Erythroblast (primary cell): ENCODE measurements around the gene ST8SIA6.
A peak's percentile ranks its signal among the peaks of the same experiment; 100 is the strongest.

Experiments
- DNase-seq, 2 experiments: peaks; one replicate each; lab custom pipeline; 2025; lab: John Stamatoyannopoulos, UW
- GATA1 ChIP-seq: IDR thresholded peaks from 2 replicates; pipeline ENCODE4 v1.6.1; 2011; ENCODE audit warnings: low read depth, mild to moderate bottlenecking, control low read depth, low read length, moderate library complexity
- POLR2A ChIP-seq: IDR thresholded peaks from 2 replicates; pipeline ENCODE4 v1.6.1; 2011; ENCODE audit warnings: mild to moderate bottlenecking, low read length

The ST8SIA6 gene

DNA sequence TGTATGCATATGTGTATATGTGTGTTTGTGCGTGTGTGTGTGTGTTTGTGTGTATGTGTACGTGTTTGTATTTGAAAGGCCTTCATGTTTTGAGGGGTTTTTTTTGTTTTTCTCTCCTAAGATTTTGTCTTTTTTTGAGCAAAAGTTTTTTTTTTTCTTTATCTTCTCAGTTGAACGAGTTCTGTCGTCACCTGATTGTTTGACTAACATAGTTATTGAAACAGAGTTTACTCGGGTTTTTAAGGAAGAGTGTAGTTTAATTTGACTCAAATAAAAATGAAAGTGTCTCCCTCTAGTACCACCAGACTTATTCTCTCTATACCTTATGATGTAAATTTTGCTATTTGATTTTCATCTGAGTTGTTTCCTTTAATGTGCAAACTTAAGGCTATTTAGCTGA lies 73.5 kb downstream of the ST8SIA6 start:
- no peak for DNase-seq

DNA sequence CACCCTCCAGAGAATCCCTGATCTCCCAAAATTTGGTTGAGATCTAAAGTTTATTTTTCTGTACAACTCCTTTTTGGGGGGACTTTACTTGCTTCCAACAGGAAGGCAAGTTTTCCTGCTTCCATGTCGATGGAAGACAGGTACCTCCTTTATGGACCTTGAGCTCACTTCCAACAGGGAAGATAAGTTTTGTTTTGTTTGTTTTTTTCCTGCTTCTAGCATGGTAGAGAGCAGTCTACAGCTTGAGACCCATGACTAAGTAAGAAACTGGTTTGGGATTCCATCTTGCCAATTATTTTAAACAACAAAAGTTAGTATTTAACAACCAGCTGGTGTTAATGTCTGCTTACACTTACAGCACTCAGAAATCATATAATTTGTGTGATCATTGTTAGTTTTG lies 74.4 kb downstream of the ST8SIA6 start:
- TF ChIP-seq POLR2A (no peak), GATA1 (no peak)
- DNase-seq = no peak

More for the DNA sequence above, 73.5 kb downstream of the ST8SIA6 start:
- TF ChIP-seq GATA1 = no peak
- no peak for TF ChIP-seq POLR2A

DNA sequence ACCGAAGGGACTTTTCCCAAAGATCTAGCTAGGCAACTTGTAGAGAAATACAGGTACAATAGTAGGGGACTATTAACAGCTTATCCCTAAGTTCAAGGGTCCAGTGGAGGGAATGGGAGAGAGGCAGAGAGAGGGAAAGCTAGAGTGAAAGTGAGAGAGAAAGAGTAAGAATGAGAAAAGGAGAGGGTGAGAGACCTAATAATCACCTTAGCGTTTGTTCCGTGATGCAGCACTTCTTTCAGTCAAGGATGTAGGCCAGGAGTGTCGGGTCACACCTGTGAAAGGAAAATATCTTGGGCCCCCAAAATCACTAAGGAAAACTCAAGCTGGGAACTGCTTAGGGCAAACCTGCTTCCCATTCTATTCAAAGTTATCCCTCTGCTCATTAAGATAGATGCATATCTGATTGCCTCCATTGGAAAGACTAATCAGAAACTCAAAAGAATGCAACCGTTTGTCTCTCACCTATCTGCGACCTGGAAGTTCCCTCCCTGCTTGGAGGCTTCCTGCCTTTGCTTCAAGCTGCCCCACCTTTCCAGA lies 75.2 kb downstream of the ST8SIA6 start:
- no peak for DNase-seq
- TF ChIP-seq POLR2A = no peak
- TF ChIP-seq GATA1 = no peak

DNA sequence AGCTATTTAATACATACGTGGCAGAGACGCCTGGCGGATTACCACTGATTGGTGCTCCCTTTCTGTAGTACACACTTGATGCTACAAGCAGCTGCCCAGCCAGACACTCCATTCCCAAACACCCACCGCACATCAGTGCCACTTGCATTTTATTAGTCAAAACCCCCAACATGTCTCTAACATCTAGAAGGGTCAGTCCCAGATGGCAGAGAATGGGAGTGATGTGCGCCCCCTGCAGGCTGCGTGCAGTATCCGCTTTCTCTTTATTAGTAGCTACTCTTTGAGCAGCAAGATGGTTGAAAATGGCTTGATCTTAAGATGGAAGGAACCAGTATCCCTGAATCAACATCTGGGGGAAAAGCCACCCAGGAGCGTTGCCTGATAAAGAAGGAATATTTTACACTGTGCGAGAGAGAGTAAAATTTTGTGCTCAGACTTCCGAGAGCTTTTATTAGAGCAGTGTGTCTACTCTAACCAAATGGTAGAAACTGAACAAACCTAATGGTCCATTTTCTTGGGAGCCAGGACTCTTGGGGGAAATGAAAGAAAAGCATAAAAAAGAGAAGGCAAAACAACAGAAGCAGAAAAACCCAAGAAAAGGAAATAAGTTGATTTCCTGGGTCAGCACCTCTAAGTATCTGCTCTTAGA lies 78.3 kb downstream of the ST8SIA6 start:
- TF ChIP-seq GATA1 (no peak), POLR2A (no peak)
- peak; percentile 47 to 53 for DNase-seq

DNA sequence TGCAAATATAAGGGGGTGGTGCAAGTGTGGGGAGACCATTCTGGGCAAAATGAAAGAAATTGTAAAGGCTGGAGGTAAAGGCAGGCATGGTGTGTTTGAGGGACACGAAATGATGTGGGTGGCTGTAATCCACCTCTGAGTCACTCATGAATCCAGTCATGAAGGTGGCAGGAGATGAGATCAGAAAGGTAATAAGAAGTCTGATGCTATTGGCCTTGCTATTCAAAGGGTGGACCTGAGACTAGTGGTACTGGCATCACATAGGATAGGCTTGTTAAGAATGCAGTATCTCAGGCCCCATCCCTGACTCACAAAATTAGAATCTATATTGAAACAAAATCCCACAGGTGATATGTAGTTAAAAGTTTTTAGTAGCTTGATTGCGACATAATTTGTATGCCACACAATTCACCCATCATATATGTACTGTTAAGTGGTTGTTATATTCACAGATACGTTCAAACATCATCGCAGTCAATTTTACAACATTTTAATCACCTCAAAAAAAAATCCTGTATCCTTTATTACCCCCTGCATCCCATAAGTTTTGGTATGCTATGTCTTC lies 85.6 kb downstream of the ST8SIA6 start:
- TF ChIP-seq POLR2A (no peak), GATA1 (no peak)
- DNase-seq = no peak

DNA sequence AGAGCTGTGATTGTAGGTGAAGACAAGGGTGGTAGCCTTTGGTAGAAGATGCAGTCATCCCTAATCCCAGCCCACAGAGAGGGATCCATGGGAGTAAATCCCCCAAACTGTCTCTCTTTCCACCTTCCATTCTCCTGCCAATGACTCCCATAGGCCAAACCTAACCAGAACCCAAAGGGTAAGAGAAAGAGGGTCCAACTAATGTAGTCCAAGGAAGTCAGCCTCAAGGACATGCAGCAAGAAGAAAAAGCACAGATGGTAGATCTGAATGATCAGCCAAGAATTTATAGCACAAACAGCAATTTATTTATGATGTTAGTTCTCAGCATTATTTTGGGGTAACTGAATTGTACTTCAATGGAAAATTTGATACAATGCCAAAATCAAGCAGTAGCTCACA lies 87.7 kb downstream of the ST8SIA6 start:
- TF ChIP-seq POLR2A (no peak), GATA1 (no peak)
- DNase-seq = no peak

DNA sequence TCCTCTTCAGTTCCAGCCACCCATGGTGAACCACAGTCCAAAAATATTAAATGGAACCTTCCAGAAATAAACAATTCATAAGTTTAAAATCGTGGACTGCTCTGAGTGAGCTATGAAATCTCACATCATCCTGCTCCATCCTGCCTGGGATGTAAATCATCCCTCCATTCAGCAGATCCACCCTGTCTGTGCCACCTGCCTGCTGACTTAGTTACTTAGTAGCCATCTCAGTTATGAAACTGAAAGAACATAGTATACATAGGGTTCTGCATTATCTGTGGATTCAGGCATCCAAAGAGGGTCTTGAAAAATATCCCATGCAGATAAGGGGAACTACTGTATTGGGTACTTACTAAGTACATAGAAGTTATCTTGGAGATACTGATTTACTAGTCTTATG lies 89.0 kb downstream of the ST8SIA6 start:
- no peak for DNase-seq
- TF ChIP-seq GATA1 (no peak), POLR2A (no peak)

DNA sequence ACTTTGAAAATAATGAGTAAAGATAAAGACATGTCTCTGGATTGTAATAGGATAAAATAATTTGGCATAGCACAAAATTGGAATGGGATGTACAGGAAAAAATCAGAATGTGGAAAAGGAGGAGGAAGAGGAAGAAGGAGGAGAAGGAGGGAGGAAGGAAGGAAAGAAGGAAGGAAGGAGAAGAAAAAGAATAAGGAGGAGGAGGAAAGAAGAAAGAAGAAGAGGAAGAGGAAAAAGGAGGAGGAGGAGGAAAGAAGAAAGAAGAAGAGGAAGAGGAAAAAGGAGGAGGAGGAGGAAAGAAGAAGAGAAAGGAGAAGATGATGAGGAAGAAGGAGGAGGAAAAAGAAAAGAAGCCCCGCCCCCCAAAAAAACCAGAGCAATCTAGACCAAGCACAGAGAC lies 95.9 kb downstream of the ST8SIA6 start:
- DNase-seq = no peak
- no peak for TF ChIP-seq POLR2A
- no peak for TF ChIP-seq GATA1

DNA sequence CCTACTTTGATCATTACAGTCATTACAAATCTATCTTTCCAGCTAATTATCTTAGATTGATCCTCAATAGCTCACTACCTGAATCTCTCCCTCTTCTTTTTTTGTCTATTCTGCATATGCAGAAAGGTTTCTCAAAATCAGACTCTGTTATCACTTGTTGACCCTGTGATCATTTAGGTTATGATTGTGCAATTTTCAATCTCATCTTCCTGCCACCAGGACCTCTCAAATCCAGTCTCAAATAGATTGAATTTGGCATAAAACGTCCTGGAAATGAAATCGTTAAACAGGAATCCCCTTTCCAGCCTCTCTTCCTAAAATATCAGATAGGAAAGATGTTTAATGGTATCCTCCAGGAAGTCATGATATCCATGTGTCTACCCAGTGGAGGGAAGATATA lies 96.6 kb downstream of the ST8SIA6 start:
- DNase-seq = no peak
- TF ChIP-seq GATA1 = no peak
- no peak for TF ChIP-seq POLR2A

DNA sequence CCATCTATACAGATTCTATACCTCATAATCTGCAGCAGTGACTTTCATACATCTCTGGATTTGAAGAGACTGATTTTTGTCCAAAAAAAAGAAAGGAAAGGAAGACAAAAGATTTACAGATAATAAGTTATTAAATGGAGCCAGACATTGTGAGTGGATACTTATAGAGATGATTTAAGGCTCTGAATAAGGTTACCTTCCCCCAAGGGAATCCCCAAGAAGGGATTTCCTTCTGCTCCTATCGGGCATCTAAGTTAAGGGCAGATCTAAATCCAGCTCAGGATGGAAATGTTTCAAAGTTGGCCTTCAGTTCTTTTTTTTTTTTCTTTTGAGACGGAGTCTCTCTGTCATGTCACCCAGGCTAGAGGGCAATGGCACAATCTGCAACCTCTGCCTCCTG lies 97.6 kb downstream of the ST8SIA6 start:
- DNase-seq = no peak
- TF ChIP-seq GATA1 (no peak), POLR2A (no peak)

DNA sequence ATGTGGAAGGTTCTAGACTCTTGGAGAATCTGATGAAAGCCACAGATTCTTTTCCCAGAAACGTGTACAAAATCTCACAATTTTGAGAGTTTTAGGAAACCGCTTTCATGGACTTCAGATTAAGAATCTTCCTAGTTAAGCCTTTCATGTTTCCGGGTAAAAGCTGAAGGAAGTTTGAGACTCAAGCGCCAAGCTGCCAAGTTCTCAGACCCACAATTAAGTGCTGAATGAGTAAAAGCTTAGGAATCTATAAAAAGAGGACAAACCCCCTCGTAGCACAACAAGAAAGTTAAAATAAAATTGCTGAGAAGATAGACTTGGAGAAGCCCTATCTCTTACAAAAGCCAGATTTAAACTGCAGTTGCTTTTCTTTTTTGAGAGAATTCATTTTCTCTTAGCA lies 99.6 kb downstream of the ST8SIA6 start:
- no peak for TF ChIP-seq POLR2A

DNA sequence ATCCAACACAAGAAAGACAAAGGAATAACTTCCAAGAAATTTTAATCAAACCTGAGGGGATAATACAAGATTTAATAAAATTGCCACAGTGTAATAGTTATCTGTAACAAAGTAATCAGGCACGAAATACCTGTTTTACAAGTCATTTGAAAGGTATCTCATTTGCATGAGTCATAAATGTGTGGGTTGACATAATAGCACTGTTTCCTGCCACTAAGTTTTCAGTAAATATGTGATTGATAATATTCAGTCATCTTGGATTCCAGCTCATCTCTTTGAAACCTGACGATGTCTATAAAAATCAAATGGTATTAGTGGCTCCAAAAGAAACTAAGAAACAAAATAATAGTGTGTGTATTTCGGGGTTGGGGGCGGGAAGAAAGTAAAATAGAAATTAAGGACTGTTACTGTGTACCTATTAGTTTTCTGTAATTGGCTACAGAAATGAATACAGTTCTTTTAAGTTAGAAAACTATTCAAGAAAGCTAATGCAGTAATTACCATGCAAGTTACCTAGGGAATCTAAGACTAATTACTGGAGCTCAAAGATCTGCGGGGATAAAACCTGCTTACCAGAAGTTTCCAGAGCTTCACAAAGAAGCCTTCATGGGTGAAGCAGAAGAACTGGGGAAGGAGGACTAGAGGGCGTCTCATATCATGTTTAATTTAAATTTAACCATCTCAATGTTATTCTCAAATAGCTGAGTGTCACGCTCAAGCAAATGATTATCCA lies 100.7 kb downstream of the ST8SIA6 start:
- no peak for DNase-seq

More for the DNA sequence above, 99.6 kb downstream of the ST8SIA6 start:
- no peak for DNase-seq

DNA sequence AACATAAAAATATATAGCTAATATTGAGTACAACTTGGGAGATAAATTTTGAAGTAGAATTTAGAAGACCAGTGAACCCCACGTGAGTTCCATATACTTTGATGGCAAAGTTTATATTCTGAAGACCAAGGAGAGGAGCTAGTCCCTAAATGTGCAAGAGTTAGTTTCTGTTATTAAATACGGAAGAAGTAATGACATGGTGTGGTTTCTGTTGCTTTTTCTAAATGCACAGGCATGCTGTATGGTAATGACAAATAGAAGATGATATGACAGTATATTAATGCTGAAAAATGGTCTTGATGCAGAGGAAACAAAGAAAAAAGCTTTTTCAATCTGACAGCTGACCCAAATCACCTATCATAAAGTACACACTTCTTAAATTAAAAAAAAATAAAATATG lies 101.8 kb downstream of the ST8SIA6 start:
- DNase-seq = no peak
- TF ChIP-seq POLR2A = no peak
- no peak for TF ChIP-seq GATA1

More for the DNA sequence above, 100.7 kb downstream of the ST8SIA6 start:
- TF ChIP-seq GATA1 (no peak), POLR2A (no peak)

DNA sequence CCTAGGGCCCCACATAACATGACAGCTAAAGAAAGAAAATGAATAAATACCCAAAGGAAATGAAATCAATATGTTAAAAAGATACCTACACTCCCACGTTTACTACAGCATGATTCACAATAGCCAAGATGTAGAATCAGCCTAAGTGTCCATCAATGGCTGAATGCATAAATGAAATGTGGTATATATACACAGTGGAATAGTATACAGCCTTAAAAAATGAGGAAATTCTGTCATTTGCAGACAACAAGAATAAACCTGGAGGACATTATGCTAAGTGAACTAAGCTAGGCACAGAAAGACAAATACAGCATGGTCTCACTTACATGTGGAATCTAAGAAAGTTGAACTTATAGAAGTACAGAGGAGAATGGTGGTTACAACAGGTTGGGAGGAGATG lies 102.9 kb downstream of the ST8SIA6 start:
- TF ChIP-seq POLR2A (no peak), GATA1 (no peak)
- DNase-seq = no peak
